HG03520 (cell line): ENCODE results near the gene VANGL2.

Source experiments
- ATAC-seq: cut with Tn5 transposase; IDR thresholded peaks from one replicate; pipeline ENCODE4 v1.9.1; 2021; ENCODE audit warnings: mild to moderate bottlenecking, moderate library complexity; ENCODE audit not compliant: unreplicated experiment

The VANGL2 gene

GRCh38 chr1:160400223-160400645 lies at the start of gene VANGL2:
VANGL2 (plus strand) TSS chr1:160400564; CDS start chr1:160415838, 15,274 bp downstream.
- ATAC-seq: no peak

DNA sequence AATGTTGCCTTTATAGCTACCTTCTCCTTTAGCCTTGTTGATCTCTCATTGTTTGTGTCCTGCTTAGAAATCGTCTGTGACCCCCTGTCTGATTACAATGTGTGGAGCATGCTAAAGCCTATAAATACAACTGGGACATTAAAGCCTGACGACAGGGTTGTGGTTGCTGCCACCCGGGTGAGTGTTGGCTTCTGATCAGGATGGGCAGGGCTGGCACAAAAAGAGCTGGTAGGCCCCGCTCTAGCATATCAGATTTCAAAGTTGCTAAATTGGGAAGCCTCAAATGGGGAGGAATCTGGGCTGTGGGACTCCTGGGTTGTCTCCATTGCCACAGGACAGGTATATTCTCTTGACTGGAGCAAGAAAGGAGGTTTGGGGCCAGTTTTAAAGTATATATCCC lies 48.7 kb upstream of the VANGL2 start:
- ATAC-seq: no peak

DNA sequence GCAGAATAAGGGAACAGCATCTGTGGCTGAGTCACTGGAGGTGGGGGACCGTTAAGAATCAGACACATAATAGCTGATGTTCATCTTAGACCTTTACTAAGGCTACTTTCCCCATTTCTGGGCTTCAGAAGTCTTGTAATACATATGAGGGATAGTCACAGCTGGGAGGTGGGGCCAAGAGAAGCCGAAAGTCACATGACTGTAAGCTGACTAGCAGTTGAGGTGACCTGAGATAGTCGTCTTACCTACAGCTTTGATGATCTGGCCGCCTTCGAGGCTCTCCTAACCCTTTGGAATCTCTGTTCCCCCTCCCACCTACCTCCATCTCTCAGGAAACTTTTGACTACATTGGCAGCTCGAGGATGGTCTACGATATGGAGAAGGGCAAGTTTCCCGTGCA lies 47.8 kb upstream of the VANGL2 start:
- no peak for ATAC-seq

DNA sequence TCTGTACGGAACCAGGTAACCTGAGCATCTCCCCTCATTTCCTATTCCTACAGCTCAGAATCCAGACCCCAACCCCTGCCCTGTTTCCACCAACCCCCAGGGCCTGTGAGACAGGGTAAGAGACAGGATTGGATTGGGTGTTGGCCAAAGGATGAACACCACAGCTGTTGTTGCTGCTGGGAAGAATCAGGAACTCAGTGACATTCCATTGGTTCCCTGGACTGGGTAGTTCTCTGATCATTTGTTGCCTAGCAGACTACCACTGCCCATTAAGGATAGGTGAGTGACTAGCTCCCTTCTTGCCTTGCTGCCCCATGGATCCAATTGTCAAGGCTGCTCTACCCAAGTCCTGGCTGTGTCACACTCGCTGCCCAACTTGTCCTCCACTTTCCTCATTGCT lies 47.1 kb upstream of the VANGL2 start:
- ATAC-seq: no peak

DNA sequence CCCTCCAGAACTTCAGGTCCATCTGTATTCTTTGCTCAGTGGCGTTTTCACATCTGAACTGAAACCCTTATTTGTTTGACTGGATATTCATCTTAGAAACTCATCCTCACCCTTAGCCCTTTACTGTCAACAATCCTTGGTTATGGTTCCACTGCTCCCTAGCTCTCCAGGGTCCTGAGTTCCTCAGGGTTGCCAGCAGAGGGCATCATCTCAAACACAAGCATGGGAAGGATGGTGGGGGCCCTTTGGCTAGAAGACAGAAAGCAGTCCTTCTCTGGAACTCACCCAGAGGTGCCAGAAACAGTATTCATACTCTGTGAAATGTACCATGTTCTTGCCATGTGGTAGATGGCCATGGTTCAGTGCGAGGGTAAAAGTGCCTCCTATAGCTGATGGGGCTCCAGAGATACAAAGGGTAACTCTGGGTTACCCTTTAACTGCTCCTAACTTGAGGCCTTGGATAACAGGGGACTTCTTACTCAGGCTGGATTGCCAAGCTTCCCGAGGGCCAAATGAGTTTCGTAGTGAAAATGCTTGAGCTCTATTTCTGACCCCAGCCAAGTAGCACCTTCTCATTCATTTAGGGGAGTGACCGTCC lies 45.9 kb upstream of the VANGL2 start:
- no peak for ATAC-seq

DNA sequence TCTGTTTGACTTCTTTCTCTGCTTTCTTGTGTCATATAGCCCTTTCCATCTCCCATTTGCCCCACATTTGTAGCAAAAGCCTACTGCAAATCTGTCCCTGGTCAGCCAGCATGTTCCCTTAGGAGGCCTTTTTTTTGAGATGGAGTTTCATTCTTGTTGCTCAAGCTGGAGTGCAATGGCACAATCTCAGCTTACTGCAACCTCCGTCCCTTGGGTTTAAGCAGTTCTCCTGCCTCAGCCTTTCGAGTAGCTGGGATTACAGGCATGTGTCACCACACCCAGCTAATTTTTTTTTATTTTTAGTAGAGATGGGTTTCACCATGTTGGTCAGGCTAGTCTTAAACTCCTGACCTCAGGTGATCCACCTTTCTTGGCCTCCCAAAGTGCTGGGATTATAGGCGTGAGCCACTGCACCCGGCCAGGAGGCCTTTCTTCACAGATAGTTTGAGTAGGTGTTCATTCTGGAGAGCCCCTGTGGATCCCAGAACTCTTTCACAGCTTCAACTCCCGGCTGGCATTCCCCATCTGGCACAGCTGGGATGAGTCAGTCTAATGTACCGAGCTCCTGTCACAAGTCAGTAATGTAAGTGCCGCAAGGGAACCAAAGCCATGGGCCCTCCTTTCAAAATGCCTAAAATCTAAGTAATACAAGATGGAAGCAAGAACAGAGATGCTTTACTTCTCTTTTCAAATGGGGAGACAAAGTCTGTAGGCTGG lies 42.9 kb upstream of the VANGL2 start:
- ATAC-seq: no peak

- no peak for ATAC-seq
Measured at GRCh38 chr1:160358073-160358472, 42.3 kb upstream of the VANGL2 start.

- no peak for ATAC-seq
Measured at GRCh38 chr1:160359559-160360226, 40.7 kb upstream of the VANGL2 start.

DNA sequence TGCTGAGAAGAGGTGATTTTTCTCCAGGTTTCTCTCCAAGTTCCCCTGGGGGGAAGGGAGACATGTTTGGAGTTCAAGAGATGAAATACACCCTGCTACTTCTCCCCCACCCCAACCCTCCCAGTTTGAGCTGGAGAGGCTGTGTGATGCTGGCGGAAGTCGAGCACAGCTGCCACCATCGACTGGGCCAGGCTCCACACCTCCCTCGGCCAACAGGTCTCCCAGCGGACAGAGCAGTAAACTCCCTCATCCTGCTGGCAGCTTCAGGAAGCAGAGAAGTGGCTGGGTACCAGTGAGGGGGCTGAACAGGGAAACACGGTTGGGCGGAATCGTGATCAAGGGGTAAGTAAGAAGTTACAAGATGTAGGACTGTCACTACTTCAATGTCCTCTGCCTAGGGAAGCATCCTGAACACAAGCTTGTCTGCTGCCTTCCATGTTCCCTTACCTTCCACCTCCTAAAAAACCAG lies 40.1 kb upstream of the VANGL2 start:
- no peak for ATAC-seq

GRCh38 chr1:160361199-160361598 lies 39.2 kb upstream of the VANGL2 start:
- ATAC-seq: no peak

DNA sequence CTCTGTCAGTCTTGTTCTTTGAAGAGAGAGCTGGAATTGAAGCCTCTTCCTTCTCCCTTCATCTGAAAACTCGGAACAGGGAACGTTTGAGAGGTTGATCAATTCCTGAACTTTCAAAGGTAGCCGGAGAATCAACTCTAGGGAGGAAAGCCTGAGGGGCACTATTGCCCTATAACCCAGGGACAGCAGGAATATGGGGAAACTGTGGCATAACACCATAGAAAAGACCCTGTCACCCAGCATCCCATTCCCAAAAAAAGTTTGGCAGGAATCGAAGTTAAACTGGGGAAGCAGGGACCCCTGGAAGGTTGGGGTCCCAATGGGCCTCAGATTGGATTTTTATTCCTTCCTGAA lies 38.6 kb upstream of the VANGL2 start:
- ATAC-seq: no peak

DNA sequence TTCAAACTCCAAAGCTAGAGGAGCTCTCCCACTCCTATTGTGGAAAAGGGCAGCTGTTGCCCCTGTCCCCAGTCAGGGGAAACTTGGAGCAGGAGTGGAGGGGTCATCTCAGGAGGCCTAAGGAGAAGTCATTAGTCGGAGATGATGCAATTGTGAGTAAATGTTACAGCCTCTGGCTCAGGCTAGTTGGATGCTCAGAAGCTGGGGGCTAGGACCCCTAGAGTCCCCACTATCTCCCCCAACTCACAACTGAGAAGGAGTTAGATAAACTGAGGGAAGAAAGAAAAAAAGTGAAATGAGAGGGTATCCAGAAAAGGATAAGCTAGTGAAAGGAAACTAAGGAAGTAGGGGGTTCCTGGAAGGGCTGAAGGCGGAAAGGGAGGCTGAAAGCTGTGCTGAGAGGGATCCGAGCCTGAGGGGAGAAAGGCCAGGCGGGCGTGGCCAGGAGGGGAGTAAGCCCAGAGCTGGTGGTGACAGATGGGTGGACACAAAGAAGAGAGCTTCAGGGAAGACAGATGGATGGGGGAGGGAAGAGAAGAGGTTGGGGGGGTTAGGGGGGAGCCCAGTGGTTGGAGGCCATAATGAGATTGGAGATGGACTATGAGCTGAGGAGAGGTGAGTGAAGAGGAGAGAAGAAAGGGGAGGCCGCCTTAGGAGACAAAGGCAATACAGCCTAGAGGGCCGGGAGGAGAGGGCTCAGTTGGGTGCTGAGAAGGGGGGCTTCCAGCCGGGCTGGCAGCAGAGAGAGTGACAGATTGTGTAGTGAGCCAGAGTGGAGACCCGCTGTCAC lies 38.0 kb upstream of the VANGL2 start:
- no peak for ATAC-seq

DNA sequence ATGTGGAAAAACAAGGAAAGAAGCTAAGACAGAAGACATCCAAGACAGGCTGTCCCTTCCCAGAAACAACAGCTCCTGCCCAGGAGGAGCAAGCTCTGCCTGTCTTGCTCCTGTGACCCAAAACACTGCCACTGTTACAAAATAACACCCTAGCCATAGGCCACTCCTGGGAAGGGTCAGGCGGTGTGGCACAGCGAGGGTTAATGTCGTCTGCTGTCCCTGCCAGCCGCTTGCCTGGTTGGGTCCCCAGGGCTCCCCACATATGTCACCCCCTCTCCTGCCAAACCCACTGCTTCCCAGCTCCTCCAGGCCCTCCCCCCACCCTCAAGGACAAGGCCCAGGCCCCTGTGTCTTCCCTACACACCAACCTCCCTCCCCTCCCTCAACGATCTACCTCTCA lies 37.4 kb upstream of the VANGL2 start:
- no peak for ATAC-seq

DNA sequence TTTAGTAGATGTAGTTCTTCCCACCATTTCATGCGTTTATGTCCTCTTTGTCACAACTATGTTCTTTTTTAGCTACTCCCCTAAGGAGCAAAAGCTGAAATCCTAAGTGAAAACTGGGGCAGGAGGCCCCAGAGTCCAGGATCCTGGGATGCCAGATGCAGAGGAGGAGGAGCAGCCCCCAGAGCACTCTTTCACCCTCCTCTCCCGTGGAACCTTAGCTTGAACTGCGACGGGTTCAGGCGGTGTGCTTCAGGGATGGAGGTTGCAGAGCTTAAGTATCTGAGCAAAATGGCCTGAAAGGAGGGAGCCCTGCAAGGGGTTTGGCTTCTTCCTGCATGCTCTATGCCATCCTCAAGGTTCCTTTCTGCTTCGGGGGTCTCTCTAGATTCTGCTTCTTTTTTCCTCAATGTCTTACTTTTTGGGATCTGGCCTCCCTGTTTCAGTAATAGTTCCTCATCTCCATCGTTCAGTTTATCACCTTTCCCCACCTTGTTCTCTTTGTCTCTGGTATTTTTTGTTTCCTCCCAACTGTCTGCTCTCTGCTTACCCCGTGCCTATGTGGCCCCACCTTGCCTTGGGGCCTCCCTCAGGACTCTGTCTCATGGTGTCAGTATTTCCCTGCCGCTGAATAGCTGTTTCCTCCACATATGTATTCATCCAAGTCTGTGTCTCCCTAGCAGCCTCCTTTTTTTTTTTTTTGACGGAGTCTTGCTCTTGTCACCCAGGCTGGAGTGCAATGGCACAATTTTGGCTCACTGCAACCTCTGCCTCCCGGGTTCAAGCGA lies 36.2 kb upstream of the VANGL2 start:
- no peak for ATAC-seq

DNA sequence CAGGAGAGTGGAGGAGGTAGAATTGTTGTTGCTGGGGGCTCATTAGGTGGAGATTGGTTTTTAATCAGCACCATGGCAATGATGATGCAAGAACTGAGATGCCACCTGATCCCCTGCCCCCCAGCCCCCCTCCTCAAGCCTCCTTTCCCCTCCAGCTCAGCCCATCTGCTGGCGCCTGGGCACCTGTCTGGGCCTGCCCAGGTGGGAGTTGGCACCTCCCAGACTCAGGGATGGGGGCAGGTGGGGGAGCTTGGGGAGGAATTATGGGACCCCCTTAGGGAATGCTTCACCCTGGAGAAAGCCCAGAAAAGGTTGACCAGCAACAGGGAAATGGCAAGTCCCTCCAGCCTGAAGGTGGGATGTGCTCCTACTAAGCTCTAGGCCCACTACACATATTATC lies 35.0 kb upstream of the VANGL2 start:
- ATAC-seq: no peak

DNA sequence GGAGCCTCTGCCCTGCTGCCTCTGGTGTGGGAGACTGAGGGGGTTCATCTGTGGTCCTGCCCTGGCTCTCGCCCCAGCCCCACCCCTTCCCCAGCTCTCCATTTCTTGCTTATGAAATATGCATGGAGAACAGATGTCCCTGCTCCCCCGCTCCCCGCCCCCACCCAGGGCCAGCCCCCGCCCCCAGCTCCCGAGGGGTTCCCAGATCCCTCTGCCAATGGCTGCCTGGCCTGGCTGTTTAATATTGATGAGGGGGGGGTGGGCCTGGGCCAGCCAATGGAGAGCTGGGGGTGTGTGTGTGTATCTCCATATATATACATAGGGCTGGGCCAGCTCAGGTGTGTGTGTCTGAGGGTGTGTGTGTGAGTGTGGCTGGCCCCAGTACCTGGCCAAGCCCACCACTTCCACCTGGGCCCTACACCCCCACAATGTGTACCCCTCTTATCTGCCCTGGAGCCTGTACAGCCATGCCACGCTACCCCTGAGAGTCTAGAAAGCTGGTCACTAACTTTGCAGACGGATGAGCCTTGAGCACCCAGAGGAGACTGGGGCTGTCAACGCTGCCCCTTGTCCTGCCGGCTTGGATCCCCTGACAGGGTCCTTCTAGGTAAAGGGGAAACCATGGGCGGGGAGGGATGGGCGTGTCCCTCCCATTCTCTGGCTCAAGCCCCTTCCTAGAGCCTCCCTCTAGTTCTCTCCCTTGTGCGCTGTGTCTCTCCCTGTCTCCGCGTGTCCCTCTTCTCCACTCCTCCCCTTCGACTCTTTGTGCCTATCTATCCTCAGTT lies 33.4 kb upstream of the VANGL2 start, which contains the start of gene NHLH1:
Gene NHLH1, plus strand, starts transcription at position 341 of the 785 bp plus-strand sequence. CDS start 3,661 bp downstream, outside the sequence.
- no peak for ATAC-seq

GRCh38 chr1:160367516-160367900 lies 32.9 kb upstream of the VANGL2 start:
- ATAC-seq: no peak

DNA sequence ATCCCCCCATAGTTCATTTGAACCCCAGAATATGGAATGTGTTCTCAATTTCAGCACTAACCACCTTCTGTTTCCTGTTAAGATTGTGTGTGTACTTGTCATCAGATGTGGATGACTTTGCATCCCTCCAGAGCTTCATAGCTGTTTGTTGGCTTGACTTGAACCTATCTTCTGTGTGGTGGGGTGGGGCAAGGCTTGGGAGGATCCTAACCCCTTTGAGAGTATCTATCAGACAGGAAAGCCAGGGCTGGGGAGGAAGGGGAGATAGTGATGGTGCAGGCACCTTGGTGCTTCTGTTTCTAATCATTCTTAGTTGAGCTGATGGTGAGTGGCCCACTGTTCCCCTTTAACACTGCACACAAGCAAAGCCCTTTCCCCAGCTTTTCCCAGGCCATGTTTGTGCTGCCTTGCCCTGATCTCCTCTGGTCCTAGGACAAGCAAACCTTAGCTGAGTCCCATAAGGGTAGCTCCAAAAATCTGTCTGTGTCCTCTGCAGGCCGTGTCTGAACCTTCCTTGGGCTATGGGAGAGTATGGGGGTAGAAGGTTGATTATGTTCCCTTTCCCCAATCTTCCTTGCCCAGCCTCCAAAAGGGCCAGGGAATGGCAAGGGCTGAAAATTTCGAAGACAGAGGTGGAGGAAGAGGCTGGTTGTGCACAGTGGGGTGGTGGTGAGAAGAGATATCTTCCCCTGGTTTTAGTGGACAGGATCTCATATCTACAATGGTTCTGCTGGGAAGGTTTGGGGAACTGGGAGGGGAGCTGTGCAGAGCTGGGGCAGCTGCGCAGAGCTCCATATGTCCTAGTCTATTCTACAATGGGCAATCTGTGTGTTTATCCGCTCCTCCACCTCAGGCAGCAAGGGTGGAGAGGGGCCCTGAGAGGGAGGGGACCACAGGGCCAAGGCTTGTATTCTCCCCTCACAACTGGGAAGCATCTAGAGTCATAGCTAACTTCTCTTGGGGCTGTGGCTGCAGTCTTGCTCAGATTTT lies 32.1 kb upstream of the VANGL2 start:
- ATAC-seq: no peak

DNA sequence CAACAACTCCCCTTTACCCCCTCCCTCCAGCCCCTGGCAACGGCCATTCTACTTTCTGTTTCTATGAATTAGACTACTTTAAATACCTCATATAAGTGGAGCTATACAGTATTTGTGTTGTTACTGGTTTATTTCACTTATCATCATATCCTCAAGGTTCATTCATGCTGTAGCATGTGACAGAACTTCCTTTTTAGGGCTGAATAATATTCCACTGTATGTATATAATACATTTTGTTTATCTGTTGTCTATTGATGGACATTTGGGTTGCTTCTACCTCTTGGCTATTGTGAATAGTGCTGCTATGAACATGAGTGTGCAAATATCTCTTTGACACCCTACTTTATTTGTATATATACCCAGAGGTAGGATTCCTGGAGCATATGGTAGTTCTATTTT lies 31.3 kb upstream of the VANGL2 start:
- no peak for ATAC-seq
